SU-DHL-6 (cell line): Measurements from ENCODE around the gene CTDSPL.

Source experiments
- H2AFZ ChIP-seq: fragments of 200-600 bp; sonication (generic); 2 replicates; pipeline ENCODE4 v1.6.1; 2014; ENCODE audit warnings: low read depth, mild to moderate bottlenecking, moderate library complexity, mixed read lengths, antibody characterized with exemption, low read length; ENCODE audit not compliant: severe bottlenecking
- H3F3A ChIP-seq: fragments of 200-600 bp; shearing (Covaris generic); 2 replicates; pipeline ENCODE4 v1.6.0; 2016; ENCODE audit warnings: antibody characterized with exemption, mild to moderate bottlenecking; ENCODE audit not compliant: insufficient read depth
- H3K27ac ChIP-seq: fragments of 200-600 bp; sonication (generic); 2 replicates; pipeline ENCODE4 v1.5.1; 2016; ENCODE audit warnings: low read depth, mild to moderate bottlenecking, low read length, moderate library complexity, mixed read lengths
- H3K27me3 ChIP-seq: fragments of 200-600 bp; sonication (generic), shearing (Covaris generic); 2 replicates; pipeline ENCODE4 v1.6.0; 2014; ENCODE audit warnings: mild to moderate bottlenecking, low read length
- H3K36me3 ChIP-seq: fragments of 200-600 bp; sonication (generic); 2 replicates; pipeline ENCODE4 v1.6.1; 2014; ENCODE audit warnings: mild to moderate bottlenecking, low read length, mixed read lengths
- H3K4me2 ChIP-seq: fragments of 300-600, 200-600 bp; shearing (Covaris generic), sonication (generic); 2 replicates; pipeline ENCODE4 v1.6.0; 2014; ENCODE audit warnings: low read length, low read depth, mild to moderate bottlenecking; ENCODE audit not compliant: poor library complexity, severe bottlenecking
- H3K4me3 ChIP-seq: fragments of 200-600 bp; sonication (generic); 2 replicates; pipeline ENCODE4 v1.5.1; 2014; ENCODE audit warnings: antibody characterized with exemption, low read length, mild to moderate bottlenecking, mixed read lengths; ENCODE audit not compliant: insufficient read depth, poor library complexity, severe bottlenecking
- H3K79me2 ChIP-seq: fragments of 200-600 bp; sonication (generic); 2 replicates; pipeline ENCODE4 v1.6.1; 2014; ENCODE audit warnings: mild to moderate bottlenecking, low read length, moderate library complexity; ENCODE audit not compliant: insufficient read depth
- H3K9ac ChIP-seq: fragments of 200-600 bp; sonication (generic); 2 replicates; pipeline ENCODE4 v1.7.0; 2014; ENCODE audit warnings: mild to moderate bottlenecking, low read length
- H3K9me2 ChIP-seq: fragments of 200-600 bp; sonication (generic); replicated peaks from 2 replicates; pipeline ENCODE4 v1.6.1; 2014; ENCODE audit warnings: low read length; ENCODE audit not compliant: insufficient read depth
- H3K9me3 ChIP-seq: fragments of 200-600 bp; sonication (generic); 2 replicates; pipeline ENCODE4 v1.6.1; 2014; ENCODE audit warnings: low read length, mixed read lengths; ENCODE audit not compliant: insufficient read depth
- H4K20me1 ChIP-seq: fragments of 200-600 bp; sonication (generic); 2 replicates; pipeline ENCODE4 v1.6.1; 2014; ENCODE audit warnings: low read depth, mild to moderate bottlenecking, antibody characterized with exemption, low read length, moderate library complexity, mixed read lengths
- EZH2phosphoT487 ChIP-seq: fragments of 200-600 bp; sonication (generic), shearing (Covaris generic); conservative IDR thresholded peaks from 2 replicates; pipeline ENCODE4 v1.6.1; 2018; ENCODE audit warnings: mild to moderate bottlenecking, antibody characterized with exemption, low read length, moderate library complexity, mixed read lengths
- TF ChIP-seq, protein P1 (sequence below): fragments of 200-600 bp; sonication (generic); IDR thresholded peaks from one replicate; pipeline ENCODE4 v1.5.1; 2017; ENCODE audit warnings: antibody characterized with exemption, mild to moderate bottlenecking, low read length, moderate library complexity; ENCODE audit not compliant: insufficient read depth, poor library complexity, severe bottlenecking

Gene CTDSPL

DNA sequence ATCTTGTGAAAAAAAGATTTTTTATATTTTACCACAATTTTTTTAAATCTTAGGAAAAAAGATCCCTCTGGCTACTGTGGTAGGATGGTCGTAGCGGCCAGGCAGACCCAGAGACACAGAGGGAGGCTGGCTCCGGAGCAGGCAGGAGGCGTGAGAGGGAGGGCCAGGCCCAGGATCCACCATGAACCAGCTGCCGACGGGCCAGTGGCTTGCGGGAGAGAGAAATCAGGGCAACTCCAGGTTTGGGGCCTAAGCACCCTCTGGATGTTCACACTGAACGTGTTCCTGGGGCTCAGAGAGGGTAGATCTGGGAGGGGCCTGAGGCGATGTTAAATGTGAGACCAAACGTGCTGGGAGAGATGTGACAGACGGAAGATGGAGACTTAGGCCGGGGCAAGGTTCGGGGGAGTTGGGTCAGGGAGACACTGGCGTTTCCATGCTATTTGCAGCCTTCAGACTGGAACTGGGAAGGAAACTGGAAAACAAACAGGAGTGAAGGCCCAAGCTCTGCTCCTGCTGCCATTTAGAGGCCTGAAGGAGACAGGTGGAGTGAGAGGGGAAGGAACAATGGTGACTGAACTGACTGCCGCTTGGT lies 127.3 kb downstream of the CTDSPL start:
- no peak overlapping the region for H3K4me3 ChIP-seq
- TF ChIP-seq, protein P1, sequence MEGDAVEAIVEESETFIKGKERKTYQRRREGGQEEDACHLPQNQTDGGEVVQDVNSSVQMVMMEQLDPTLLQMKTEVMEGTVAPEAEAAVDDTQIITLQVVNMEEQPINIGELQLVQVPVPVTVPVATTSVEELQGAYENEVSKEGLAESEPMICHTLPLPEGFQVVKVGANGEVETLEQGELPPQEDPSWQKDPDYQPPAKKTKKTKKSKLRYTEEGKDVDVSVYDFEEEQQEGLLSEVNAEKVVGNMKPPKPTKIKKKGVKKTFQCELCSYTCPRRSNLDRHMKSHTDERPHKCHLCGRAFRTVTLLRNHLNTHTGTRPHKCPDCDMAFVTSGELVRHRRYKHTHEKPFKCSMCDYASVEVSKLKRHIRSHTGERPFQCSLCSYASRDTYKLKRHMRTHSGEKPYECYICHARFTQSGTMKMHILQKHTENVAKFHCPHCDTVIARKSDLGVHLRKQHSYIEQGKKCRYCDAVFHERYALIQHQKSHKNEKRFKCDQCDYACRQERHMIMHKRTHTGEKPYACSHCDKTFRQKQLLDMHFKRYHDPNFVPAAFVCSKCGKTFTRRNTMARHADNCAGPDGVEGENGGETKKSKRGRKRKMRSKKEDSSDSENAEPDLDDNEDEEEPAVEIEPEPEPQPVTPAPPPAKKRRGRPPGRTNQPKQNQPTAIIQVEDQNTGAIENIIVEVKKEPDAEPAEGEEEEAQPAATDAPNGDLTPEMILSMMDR = no peak
- no peak for TF ChIP-seq EZH2phosphoT487
- no peaks in the 10 kb centered on the region for H3K36me3 ChIP-seq
- no peaks in the 10 kb centered on the region for H3K9me3 ChIP-seq
- H3K9ac ChIP-seq = no peak overlapping the region
- H2AFZ ChIP-seq = no peak overlapping the region
- H4K20me1 ChIP-seq = no peaks in the 10 kb centered on the region
- no peaks in the 10 kb centered on the region for H3K27me3 ChIP-seq
- H3K79me2 ChIP-seq = no peaks in the 10 kb centered on the region
- H3F3A ChIP-seq = no peaks in the 10 kb centered on the region
- H3K4me2 ChIP-seq = no peak overlapping the region
- no peak overlapping the region for H3K27ac ChIP-seq
- H3K9me2 ChIP-seq = no peaks in the 10 kb centered on the region

DNA sequence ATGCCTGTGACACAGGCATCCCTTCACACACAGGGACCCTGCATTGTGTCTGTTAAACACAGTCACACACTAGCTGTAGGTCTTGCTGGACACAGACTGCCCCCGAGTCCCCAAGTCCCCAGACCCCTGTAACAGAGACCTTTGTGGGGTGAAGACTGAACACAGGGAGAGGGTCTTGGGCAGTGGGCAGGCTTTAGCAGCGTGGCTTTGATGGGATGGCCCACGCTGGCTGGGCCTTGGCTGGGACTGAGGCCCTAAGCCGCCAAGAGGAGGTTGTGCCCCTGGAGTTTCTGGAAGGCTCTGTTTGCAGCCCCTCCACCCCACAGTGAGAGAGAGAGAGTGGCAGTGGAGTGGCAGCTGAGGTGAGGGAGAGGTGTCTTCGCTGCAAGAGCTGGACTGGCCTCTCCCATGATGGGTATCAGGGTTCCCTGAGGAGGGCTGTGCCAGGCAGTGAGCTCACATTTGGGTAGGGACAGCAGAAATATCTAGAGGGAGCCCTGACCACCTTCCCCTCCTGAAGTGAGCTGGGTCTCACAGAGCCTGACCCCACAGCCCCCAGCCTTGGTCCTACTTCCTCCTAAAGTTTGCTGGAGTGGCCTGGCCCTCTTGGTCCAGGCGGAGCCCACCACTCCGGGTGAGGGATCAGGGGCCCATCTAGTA lies 128.3 kb downstream of the CTDSPL start:
- Histone ChIP-seq H3K36me3 (no peaks in the 10 kb centered on the region), H3K9ac (no peak overlapping the region), H3K9me3 (no peaks in the 10 kb centered on the region), H3K9me2 (no peaks in the 10 kb centered on the region), H3K79me2 (no peaks in the 10 kb centered on the region), H3K27ac (no peak overlapping the region), H2AFZ (no peak overlapping the region), H3K4me2 (no peak overlapping the region), H3F3A (no peaks in the 10 kb centered on the region), H3K4me3 (no peak overlapping the region), H3K27me3 (no peaks in the 10 kb centered on the region), H4K20me1 (no peaks in the 10 kb centered on the region)
- no peak for TF ChIP-seq EZH2phosphoT487
- TF ChIP-seq, protein P1 = no peak

DNA sequence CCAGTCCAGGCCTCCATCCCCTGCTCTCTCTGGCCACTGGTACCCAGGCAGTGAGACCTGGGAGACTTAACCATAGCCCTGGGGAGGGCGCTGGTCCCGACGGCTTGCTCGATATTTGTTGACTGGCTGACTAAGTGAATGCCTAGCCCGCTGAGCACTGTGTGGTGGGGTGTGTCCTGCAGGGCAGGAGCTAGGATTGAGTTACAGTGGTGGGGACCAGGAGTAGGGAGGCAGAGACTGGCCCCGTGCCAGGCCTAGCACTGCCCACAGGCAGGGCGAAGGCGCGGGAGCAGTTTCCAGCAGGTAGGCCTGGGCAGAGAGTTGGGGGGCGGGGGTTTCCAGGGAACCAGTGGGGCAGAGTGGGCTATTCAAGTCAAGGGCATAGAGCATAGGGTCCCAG lies 128.8 kb downstream of the CTDSPL start, which contains the start of gene VILL:
Gene VILL (plus strand): TSS at position 260 of the 400 bp plus-strand sequence. CDS start 2,887 bp downstream, outside the sequence.
- H2AFZ ChIP-seq = no peak within 1 kb of the TSS
- H3K27ac ChIP-seq = no peak within 1 kb of the TSS
- no peaks in the 10 kb centered on the region for H3F3A ChIP-seq
- no peak for TF ChIP-seq EZH2phosphoT487
- TF ChIP-seq, protein P1 = no peak
- H3K9ac ChIP-seq = no peak within 1 kb of the TSS
- no peaks in the 10 kb centered on the region for H3K9me3 ChIP-seq
- H3K36me3 ChIP-seq = no peaks in the 10 kb centered on the region
- H3K79me2 ChIP-seq = no peaks in the 10 kb centered on the region
- no peaks in the 10 kb centered on the region for H4K20me1 ChIP-seq
- H3K9me2 ChIP-seq = no peaks in the 10 kb centered on the region
- H3K4me2 ChIP-seq = no peak within 1 kb of the TSS
- H3K4me3 ChIP-seq = no peak within 1 kb of the TSS
- no peaks in the 10 kb centered on the region for H3K27me3 ChIP-seq
